GM13977 (cell line): ENCODE data around the gene PCSK2.

ENCODE experiments used
- DNase-seq: peaks from one replicate; pipeline ENCODE4 v3.0.0; 2012; ENCODE audit warnings: low spot score
- in situ Hi-C: fragments of 300-500 bp; cut with MboI; formaldehyde crosslinking; loops from one replicate; pipeline ENCODE4 v1.12.0; 2022; ENCODE audit warnings: low sequenced_read_pairs, low pct_unique_long_range_greater_than_20kb, mixed read lengths, inconsistent platforms; ENCODE audit not compliant: unreplicated experiment
- TF ChIP-seq, protein P1 (sequence below): IDR thresholded peaks from 2 replicates; pipeline ENCODE4 v1.5.1; 2012; ENCODE audit warnings: mild to moderate bottlenecking, control low read depth; ENCODE audit not compliant: insufficient read depth; ENCODE audit errors: extremely low read depth, missing control alignments

The PCSK2 gene

GRCh38 chr20:17320456-17320855, 93.6 kb downstream of the PCSK2 start:
- TF ChIP-seq, protein P1, sequence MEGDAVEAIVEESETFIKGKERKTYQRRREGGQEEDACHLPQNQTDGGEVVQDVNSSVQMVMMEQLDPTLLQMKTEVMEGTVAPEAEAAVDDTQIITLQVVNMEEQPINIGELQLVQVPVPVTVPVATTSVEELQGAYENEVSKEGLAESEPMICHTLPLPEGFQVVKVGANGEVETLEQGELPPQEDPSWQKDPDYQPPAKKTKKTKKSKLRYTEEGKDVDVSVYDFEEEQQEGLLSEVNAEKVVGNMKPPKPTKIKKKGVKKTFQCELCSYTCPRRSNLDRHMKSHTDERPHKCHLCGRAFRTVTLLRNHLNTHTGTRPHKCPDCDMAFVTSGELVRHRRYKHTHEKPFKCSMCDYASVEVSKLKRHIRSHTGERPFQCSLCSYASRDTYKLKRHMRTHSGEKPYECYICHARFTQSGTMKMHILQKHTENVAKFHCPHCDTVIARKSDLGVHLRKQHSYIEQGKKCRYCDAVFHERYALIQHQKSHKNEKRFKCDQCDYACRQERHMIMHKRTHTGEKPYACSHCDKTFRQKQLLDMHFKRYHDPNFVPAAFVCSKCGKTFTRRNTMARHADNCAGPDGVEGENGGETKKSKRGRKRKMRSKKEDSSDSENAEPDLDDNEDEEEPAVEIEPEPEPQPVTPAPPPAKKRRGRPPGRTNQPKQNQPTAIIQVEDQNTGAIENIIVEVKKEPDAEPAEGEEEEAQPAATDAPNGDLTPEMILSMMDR = no peak
- in situ Hi-C loops = no loop called here
- no peak for DNase-seq

DNA sequence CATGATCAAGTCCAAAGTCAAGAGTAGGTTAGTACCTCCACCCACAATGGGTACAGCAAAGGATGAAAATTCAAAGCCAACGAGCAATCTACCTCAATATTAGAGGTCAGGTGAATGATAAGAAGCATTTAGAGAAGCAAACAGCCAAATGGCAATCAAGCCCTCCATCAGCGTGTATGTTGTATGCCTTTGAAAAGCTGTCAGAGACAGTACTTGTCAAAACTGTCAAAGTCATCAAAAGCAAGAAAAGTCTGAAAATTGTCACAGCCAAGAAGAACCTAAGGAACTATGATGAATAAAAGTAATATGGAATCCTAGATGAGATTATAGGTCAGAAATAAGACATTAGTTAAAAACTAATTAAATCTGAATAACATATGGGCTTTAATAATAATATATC, 99.3 kb downstream of the PCSK2 start:
- TF ChIP-seq, protein P1 = no peak
- in situ Hi-C loops = no loop called here

GRCh38 chr20:17327185-17328148, 100.6 kb downstream of the PCSK2 start:
- TF ChIP-seq, protein P1 = no peak
- DNase-seq = no peak
- in situ Hi-C loops = no loop called here

More for the DNA sequence above, 99.3 kb downstream of the PCSK2 start:
- DNase-seq = no peak

DNA sequence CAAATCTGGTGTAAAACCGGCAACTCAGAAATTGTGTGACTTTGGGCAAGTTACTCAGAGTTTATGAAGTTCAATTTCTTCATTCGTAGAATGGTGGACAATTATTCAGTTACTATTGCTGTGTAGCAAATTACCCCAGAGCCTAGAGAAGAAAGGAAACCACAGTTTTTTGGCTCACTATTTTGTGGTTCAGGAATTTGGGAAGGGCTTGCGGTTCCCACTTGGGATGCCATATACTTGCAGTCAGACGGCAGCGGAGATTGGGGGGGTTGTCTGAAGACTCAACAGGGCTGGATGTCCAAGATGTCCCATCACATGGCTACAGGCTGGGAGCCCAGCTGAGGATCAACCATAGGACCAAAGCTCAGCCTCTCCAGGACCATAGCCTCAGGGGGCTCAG, 108.1 kb downstream of the PCSK2 start:
- TF ChIP-seq, protein P1 = no peak
- in situ Hi-C loops = no loop called here
- no peak for DNase-seq

DNA sequence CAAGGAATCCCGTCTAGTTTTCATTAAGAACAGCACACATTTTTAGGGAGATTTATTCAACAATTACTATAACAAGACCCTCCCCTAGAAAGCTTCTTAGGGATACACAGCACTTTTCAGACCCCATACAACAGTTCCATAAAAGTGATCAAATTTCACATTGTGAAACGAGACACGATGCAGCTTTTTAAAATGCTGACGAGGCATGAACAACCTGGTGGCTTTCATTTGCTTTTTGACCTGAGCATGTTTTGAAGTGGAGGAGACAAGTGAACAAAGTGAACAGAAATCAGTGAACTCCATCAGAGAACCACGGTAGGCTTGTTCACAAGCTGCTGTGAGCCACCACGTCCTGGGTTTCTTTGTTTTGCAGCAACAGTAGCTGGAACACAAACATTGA, 112.2 kb downstream of the PCSK2 start:
- in situ Hi-C loops = no loop called here
- TF ChIP-seq, protein P1 = no peak
- no peak for DNase-seq

DNA sequence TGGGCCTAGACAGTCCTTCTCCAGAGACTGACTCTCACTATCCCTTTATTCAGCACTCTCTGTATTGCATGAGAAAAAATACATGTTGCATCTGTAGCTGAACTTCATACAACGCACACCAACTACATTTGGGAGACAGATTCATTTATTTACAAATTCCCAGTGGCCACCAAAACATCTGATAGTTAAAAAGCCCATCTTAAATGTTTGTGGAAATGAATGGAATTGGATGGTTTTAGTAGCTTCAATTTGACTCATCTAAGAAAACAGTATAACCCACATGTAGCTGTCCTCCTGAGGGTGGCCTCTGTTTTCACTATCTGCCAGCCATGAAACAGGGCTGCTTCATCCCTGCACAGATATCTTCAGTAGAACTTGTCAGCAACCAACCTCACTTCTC, 116.3 kb downstream of the PCSK2 start:
- in situ Hi-C loops = no loop called here
- DNase-seq = no peak
- TF ChIP-seq, protein P1 = no peak
